Fibroblast of pulmonary artery (primary cell): ENCODE measurements around the gene PGC.
"Not testable (repeated sequence)": the region's sequence is repeated elsewhere in the genome, so short reads cannot be mapped to it uniquely, and the experiment has no call there.

Experiments
- DNase-seq: peaks from one replicate; pipeline ENCODE4 v3.0.0-alpha.2; 2010; ENCODE audit warnings: low read depth
- H3K4me3 ChIP-seq: replicated peaks from 2 replicates; pipeline ENCODE4 v1.5.1; 2011; ENCODE audit warnings: low read depth, mild to moderate bottlenecking, control low read depth, low read length, moderate library complexity
- CTCF ChIP-seq: IDR thresholded peaks from 2 replicates; pipeline ENCODE4 v1.5.1; 2011; ENCODE audit warnings: mild to moderate bottlenecking, control low read depth, low read length, inconsistent platforms; ENCODE audit errors: missing control alignments

PGC gene

GRCh38 chr6:41767112-41767833 is 20.1 kb upstream of the PGC start:
- TF ChIP-seq CTCF: no peak
- H3K4me3 ChIP-seq: no peak overlapping the region
- DNase-seq: peak; percentile 80

- H3K4me3 ChIP-seq, DNase-seq: not testable (repeated sequence)
These were observed 19.0 kb upstream of the PGC start for GRCh38 chr6:41766043-41766664.

GRCh38 chr6:41763470-41763869 is 16.3 kb upstream of the PGC start:
- DNase-seq: peak; percentile 35
- no peak overlapping the region for H3K4me3 ChIP-seq
- no peak for TF ChIP-seq CTCF

- no peak for TF ChIP-seq CTCF
- no peak for DNase-seq
- no peak overlapping the region for H3K4me3 ChIP-seq
These were observed 12.8 kb upstream of the PGC start for GRCh38 chr6:41759905-41760579.

- H3K4me3 ChIP-seq: no peak overlapping the region
- no peak for DNase-seq
- no peak for TF ChIP-seq CTCF
These were observed 12.1 kb upstream of the PGC start for GRCh38 chr6:41759106-41759904.

GRCh38 chr6:41758641-41759035 is 11.4 kb upstream of the PGC start:
- H3K4me3 ChIP-seq: no peak overlapping the region
- no peak for TF ChIP-seq CTCF
- no peak for DNase-seq
